Epithelial cell of esophagus (primary cell): ENCODE measurements around the gene AAGAB.

Source experiments
- DNase-seq: peaks from one replicate; pipeline ENCODE4 v3.0.0; 2010; ENCODE audit warnings: low read depth
- H3K4me3 ChIP-seq: 2 replicates; pipeline ENCODE4 v1.5.1; 2011; ENCODE audit warnings: mild to moderate bottlenecking, low read length, control low read depth
- CTCF ChIP-seq: IDR thresholded peaks from 2 replicates; pipeline ENCODE4 v1.5.1; 2011; ENCODE audit warnings: low read depth, mild to moderate bottlenecking, low read length, control low read depth, inconsistent platforms; ENCODE audit not compliant: insufficient read depth; ENCODE audit errors: missing control alignments

Gene AAGAB

GRCh38 chr15:67193223-67193990, 61.1 kb downstream of the AAGAB start:
- no peak for DNase-seq
- no peak for TF ChIP-seq CTCF
- H3K4me3 ChIP-seq = no peak overlapping the region

DNA sequence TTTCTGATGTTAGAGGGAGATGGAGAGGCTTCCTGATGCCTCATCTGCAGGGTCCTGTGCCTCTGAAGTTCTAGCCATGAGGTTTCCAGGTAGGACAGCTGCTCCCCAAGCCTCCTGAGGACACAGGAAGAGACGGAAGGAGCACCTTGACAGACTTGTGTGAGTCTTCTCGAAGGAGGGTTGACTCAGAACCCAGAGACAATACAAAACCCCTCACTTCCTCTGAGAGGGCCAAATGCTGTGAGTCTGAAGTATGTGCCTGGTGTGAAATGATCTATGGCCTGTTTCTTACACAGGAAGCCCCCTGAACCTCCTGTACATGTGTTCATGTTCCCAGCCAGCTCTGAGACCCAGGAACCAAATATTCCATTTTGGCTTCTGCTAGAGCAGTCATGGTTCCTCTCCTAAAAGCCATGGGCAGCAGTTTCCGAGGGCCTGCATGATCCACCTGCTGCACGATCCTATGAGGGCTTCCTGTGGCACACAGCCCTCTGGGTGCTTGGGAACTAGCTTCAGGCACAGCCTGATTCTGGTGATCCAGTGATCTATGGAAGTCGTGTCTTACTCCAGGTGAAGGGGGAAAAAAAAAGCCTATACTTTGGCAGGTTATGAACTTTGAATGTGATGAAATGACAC, 62.2 kb downstream of the AAGAB start:
- TF ChIP-seq CTCF = no peak
- no peak for DNase-seq
- no peak overlapping the region for H3K4me3 ChIP-seq

DNA sequence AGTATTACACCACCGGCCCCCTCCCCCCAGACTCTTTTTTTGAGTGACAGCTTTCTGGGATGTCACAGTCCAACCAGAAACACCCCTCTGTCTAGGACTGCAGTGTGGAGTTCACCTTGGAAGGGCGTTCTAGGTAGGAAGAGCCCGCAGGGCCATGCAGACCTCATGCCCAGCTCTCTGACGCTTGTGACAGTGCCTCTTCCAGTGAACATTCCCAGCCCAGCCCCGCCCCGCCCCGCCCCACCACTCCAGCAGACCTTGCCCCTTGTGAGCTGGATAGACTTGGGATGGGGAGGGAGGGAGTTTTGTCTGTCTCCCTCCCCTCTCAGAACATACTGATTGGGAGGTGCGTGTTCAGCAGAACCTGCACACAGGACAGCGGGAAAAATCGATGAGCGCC, 63.6 kb downstream of the AAGAB start:
- no peak overlapping the region for H3K4me3 ChIP-seq
- TF ChIP-seq CTCF = no peak

DNA sequence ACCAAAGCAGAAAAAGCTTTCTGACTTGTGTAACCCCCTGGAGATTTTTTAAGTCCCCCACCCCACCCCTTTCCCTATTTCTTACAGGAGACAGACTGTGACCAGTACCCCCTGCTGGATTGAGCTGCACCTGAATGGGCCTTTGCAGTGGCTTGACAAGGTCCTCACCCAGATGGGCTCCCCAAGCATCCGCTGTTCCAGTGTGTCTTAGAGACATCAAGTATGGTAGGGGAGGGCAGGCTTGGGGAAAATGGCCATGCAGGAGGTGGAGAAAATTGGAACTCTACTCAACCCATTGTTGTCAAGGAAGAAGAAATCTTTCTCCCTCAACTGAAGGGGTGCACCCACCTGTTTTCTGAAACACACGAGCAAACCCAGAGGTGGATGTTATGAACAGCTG, 64.1 kb downstream of the AAGAB start:
- no peak for DNase-seq
- TF ChIP-seq CTCF = no peak
- H3K4me3 ChIP-seq = no peak overlapping the region

More for the DNA sequence above, 63.6 kb downstream of the AAGAB start:
- no peak for DNase-seq

- no peak overlapping the region for H3K4me3 ChIP-seq
- no peak for TF ChIP-seq CTCF
- no peak for DNase-seq
Measured at GRCh38 chr15:67189326-67190051, 65.0 kb downstream of the AAGAB start.

- no peak for TF ChIP-seq CTCF
- H3K4me3 ChIP-seq = no peak overlapping the region
- DNase-seq = no peak
Measured at GRCh38 chr15:67188551-67189218, 65.8 kb downstream of the AAGAB start.
